SU-DHL-6 (cell line): Measurements from ENCODE around the gene STRADA.

ENCODE experiments used
- H2AFZ ChIP-seq: fragments of 200-600 bp; sonication (generic); 2 replicates; pipeline ENCODE4 v1.6.1; 2014; ENCODE audit warnings: low read depth, mild to moderate bottlenecking, moderate library complexity, mixed read lengths, antibody characterized with exemption, low read length; ENCODE audit not compliant: severe bottlenecking
- H3F3A ChIP-seq: fragments of 200-600 bp; shearing (Covaris generic); 2 replicates; pipeline ENCODE4 v1.6.0; 2016; ENCODE audit warnings: antibody characterized with exemption, mild to moderate bottlenecking; ENCODE audit not compliant: insufficient read depth
- H3K27ac ChIP-seq: fragments of 200-600 bp; sonication (generic); 2 replicates; pipeline ENCODE4 v1.5.1; 2016; ENCODE audit warnings: low read depth, mild to moderate bottlenecking, low read length, moderate library complexity, mixed read lengths
- H3K27me3 ChIP-seq: fragments of 200-600 bp; sonication (generic), shearing (Covaris generic); 2 replicates; pipeline ENCODE4 v1.6.0; 2014; ENCODE audit warnings: mild to moderate bottlenecking, low read length
- H3K36me3 ChIP-seq: fragments of 200-600 bp; sonication (generic); 2 replicates; pipeline ENCODE4 v1.6.1; 2014; ENCODE audit warnings: mild to moderate bottlenecking, low read length, mixed read lengths
- H3K4me2 ChIP-seq: fragments of 300-600, 200-600 bp; shearing (Covaris generic), sonication (generic); 2 replicates; pipeline ENCODE4 v1.6.0; 2014; ENCODE audit warnings: low read length, low read depth, mild to moderate bottlenecking; ENCODE audit not compliant: poor library complexity, severe bottlenecking
- H3K4me3 ChIP-seq: fragments of 200-600 bp; sonication (generic); 2 replicates; pipeline ENCODE4 v1.5.1; 2014; ENCODE audit warnings: antibody characterized with exemption, low read length, mild to moderate bottlenecking, mixed read lengths; ENCODE audit not compliant: insufficient read depth, poor library complexity, severe bottlenecking
- H3K79me2 ChIP-seq: fragments of 200-600 bp; sonication (generic); 2 replicates; pipeline ENCODE4 v1.6.1; 2014; ENCODE audit warnings: mild to moderate bottlenecking, low read length, moderate library complexity; ENCODE audit not compliant: insufficient read depth
- H3K9ac ChIP-seq: fragments of 200-600 bp; sonication (generic); 2 replicates; pipeline ENCODE4 v1.7.0; 2014; ENCODE audit warnings: mild to moderate bottlenecking, low read length
- H3K9me2 ChIP-seq: fragments of 200-600 bp; sonication (generic); replicated peaks from 2 replicates; pipeline ENCODE4 v1.6.1; 2014; ENCODE audit warnings: low read length; ENCODE audit not compliant: insufficient read depth
- H3K9me3 ChIP-seq: fragments of 200-600 bp; sonication (generic); 2 replicates; pipeline ENCODE4 v1.6.1; 2014; ENCODE audit warnings: low read length, mixed read lengths; ENCODE audit not compliant: insufficient read depth
- H4K20me1 ChIP-seq: fragments of 200-600 bp; sonication (generic); 2 replicates; pipeline ENCODE4 v1.6.1; 2014; ENCODE audit warnings: low read depth, mild to moderate bottlenecking, antibody characterized with exemption, low read length, moderate library complexity, mixed read lengths
- EZH2phosphoT487 ChIP-seq: fragments of 200-600 bp; sonication (generic), shearing (Covaris generic); conservative IDR thresholded peaks from 2 replicates; pipeline ENCODE4 v1.6.1; 2018; ENCODE audit warnings: mild to moderate bottlenecking, antibody characterized with exemption, low read length, moderate library complexity, mixed read lengths
- TF ChIP-seq, protein P1 (sequence below): fragments of 200-600 bp; sonication (generic); IDR thresholded peaks from one replicate; pipeline ENCODE4 v1.5.1; 2017; ENCODE audit warnings: antibody characterized with exemption, mild to moderate bottlenecking, low read length, moderate library complexity; ENCODE audit not compliant: insufficient read depth, poor library complexity, severe bottlenecking

The STRADA gene

DNA sequence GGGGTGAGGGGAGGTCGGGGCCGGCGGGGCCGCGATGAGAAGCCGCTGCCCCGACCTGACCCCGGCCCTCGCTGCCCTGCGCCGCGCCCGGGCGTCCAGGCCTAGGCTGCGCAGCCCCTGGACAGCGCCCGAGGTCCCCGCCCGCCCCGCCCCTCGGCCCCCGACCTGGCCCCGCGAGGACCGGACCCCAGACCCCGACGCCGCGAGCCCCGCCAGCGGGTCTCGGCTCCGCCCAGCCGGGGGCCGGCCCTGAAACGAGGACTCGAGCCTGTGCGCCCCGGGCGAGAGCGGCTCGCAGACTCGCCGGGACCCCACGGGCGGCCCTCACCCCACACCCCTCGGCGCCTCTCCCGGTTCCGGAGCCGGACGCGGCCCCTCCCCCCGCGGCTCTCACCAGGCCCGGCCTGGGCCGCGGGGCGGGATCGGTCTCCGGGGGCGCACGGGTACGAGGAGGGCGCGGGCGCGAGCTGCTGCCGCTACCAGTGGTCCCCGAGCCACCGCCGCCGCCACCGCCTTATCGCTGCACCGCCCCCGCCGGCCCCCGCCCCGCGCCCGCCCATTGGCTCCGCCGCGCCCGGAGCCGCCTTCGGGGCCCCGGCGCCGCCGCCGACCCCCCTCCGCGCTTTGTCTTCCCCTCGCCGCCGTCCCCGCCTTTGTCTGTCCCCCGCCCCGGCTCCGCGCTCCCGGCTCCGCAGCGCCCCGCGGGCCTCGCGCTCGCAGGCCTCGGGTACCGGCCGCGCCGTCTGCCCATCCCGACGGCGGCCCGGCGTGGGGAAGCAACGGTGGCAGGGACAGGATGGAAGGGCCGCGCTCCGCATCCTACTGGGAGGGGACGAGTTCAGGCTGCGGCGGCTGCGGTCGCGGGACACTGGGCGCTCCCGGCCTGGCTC, 41.7 kb downstream of the STRADA start, which contains the start of gene LIMD2:
LIMD2 (minus strand) TSS at position 488 of the 890 bp plus-strand sequence. CDS start 827 bp downstream, outside the sequence.
- H3K9me3 ChIP-seq: no peaks in the 10 kb centered on the region
- H2AFZ ChIP-seq: no peak within 1 kb of the TSS
- H3K79me2 ChIP-seq: peaks cover 12% of the 10 kb centered on the region
- H3F3A ChIP-seq: peaks cover 48% of the 10 kb centered on the region
- peak within 1 kb of the TSS; percentile 99 for H3K9ac ChIP-seq
- H3K9me2 ChIP-seq: no peaks in the 10 kb centered on the region
- TF ChIP-seq EZH2phosphoT487: no peak
- TF ChIP-seq, protein P1, sequence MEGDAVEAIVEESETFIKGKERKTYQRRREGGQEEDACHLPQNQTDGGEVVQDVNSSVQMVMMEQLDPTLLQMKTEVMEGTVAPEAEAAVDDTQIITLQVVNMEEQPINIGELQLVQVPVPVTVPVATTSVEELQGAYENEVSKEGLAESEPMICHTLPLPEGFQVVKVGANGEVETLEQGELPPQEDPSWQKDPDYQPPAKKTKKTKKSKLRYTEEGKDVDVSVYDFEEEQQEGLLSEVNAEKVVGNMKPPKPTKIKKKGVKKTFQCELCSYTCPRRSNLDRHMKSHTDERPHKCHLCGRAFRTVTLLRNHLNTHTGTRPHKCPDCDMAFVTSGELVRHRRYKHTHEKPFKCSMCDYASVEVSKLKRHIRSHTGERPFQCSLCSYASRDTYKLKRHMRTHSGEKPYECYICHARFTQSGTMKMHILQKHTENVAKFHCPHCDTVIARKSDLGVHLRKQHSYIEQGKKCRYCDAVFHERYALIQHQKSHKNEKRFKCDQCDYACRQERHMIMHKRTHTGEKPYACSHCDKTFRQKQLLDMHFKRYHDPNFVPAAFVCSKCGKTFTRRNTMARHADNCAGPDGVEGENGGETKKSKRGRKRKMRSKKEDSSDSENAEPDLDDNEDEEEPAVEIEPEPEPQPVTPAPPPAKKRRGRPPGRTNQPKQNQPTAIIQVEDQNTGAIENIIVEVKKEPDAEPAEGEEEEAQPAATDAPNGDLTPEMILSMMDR: no peak
- H3K4me3 ChIP-seq: peak within 1 kb of the TSS; percentile 73
- peak within 1 kb of the TSS; percentile 98 for H3K27ac ChIP-seq
- no peaks in the 10 kb centered on the region; the same call in 1 of the 2 replicates for H3K36me3 ChIP-seq
- H4K20me1 ChIP-seq: no peaks in the 10 kb centered on the region
- H3K27me3 ChIP-seq: no peaks in the 10 kb centered on the region
- peak within 1 kb of the TSS; percentile 93 for H3K4me2 ChIP-seq

DNA sequence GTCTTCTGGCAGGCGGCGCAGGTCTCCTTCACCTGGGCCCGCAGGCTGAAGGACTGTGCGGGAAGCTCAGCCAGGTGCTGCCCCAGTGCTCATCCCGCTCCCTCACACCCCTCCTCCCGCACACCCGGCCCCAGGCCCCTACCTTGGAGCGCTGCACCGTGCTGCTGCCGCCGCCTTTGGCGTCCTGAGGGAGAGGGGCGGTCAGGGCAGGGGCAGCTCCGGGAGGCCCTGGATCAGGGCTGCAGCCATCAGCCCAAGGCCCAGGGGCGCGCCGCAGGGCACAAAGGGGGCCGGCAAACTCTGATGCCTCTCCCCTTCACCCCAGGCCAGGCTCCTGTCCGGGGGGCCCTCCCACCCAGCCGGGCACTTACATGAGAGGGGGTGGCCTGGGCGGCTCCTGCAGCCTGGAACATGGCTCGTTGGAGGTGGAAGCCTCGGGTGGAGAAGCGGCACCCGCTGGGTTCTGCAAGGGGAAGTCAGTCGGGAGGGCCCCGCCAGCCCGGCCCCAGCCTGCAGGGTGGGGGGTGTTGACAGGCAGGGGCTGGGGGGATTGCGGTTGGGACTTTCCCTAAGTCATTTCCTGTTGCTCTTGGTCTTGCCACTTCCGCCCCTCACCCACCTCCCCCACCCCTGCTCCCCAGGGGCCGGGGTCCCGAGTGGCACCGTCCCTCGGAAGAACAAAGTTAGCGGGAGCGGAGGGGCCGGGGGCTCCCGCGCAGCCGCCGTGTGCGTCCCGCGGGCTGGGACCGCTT, 42.5 kb downstream of the STRADA start:
- H3K79me2 ChIP-seq: peaks cover 12% of the 10 kb centered on the region
- H3K9ac ChIP-seq: peak overlapping the region; percentile 99
- TF ChIP-seq, protein P1: no peak
- H3K9me3 ChIP-seq: no peaks in the 10 kb centered on the region
- H4K20me1 ChIP-seq: no peaks in the 10 kb centered on the region
- peak overlapping the region; percentile 98 for H3K27ac ChIP-seq
- H3F3A ChIP-seq: peaks cover 49% of the 10 kb centered on the region
- no peaks in the 10 kb centered on the region for H3K27me3 ChIP-seq
- no peak overlapping the region for H2AFZ ChIP-seq
- H3K4me2 ChIP-seq: peak overlapping the region; percentile 93
- H3K36me3 ChIP-seq: no peaks in the 10 kb centered on the region; the same call in 1 of the 2 replicates
- H3K9me2 ChIP-seq: no peaks in the 10 kb centered on the region
- peak overlapping the region; percentile 73 for H3K4me3 ChIP-seq

DNA sequence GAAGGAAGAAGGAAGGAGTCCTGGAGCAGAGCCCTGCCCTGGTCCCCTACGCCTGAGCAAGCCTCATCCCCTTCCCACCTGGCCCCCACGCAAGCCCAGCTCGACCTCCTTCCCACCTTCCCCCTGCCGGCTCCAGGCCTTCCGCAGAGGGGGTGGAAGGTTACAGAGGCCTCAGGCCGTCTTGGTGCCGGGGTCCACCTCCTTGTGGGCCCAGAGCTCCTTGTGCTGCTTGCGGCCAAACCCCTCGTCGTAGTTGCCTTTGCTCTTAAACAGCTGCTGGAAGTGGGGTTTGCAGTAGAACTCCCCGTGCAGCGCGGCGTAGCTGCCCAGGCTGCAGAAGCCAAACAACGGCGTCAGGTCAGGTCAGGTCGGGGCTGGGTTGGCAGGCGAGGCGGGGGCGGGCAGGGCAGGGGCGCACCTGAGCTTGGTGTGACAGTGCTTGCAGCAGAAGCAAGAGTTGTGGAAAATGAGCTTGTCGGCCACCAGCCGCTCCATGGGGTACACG, 43.2 kb downstream of the STRADA start:
- no peaks in the 10 kb centered on the region for H4K20me1 ChIP-seq
- H3K9ac ChIP-seq: peak overlapping the region; percentile 99
- H3K27ac ChIP-seq: peak overlapping the region; percentile 98
- H3F3A ChIP-seq: peaks cover 49% of the 10 kb centered on the region
- peaks cover 12% of the 10 kb centered on the region for H3K79me2 ChIP-seq
- no peaks in the 10 kb centered on the region for H3K27me3 ChIP-seq
- H3K9me2 ChIP-seq: no peaks in the 10 kb centered on the region
- H3K4me2 ChIP-seq: peak overlapping the region; percentile 93
- no peaks in the 10 kb centered on the region for H3K9me3 ChIP-seq
- TF ChIP-seq, protein P1: no peak
- TF ChIP-seq EZH2phosphoT487: no peak
- no peaks in the 10 kb centered on the region; the same call in 1 of the 2 replicates for H3K36me3 ChIP-seq
- H2AFZ ChIP-seq: no peak overlapping the region
- H3K4me3 ChIP-seq: peak overlapping the region; percentile 73
